GM21423 (cell line): ENCODE measurements around the gene NLRC5.
"Not testable (repeated sequence)": the region's sequence is repeated elsewhere in the genome, so short reads cannot be mapped to it uniquely, and the experiment has no call there.

ENCODE experiments used
- ATAC-seq: cut with Tn5 transposase; IDR thresholded peaks from one replicate; pipeline ENCODE4 v1.9.1; 2021; ENCODE audit warnings: mild to moderate bottlenecking, moderate library complexity; ENCODE audit not compliant: unreplicated experiment

The NLRC5 gene

GRCh38 chr16:56998352-56998751 is 9.0 kb downstream of the NLRC5 start:
- no peak for ATAC-seq

- no peak for ATAC-seq
These were observed 9.5 kb downstream of the NLRC5 start for GRCh38 chr16:56998861-56999260.

- ATAC-seq, result no peak
These were observed 10.3 kb downstream of the NLRC5 start for GRCh38 chr16:56999409-57000270.

- ATAC-seq, result peak; percentile 55
These were observed 11.1 kb downstream of the NLRC5 start for GRCh38 chr16:57000271-57001025.

- no peak for ATAC-seq
These were observed 11.8 kb downstream of the NLRC5 start for GRCh38 chr16:57001026-57001679.

GRCh38 chr16:57003439-57004386 is 14.4 kb downstream of the NLRC5 start:
- no peak for ATAC-seq

GRCh38 chr16:57004387-57005250 is 15.3 kb downstream of the NLRC5 start:
- ATAC-seq, result no peak

- not testable (repeated sequence) for ATAC-seq
These were observed 16.2 kb downstream of the NLRC5 start for GRCh38 chr16:57005597-57005996.

GRCh38 chr16:57007050-57007449 is 17.7 kb downstream of the NLRC5 start:
- no peak for ATAC-seq

GRCh38 chr16:57007530-57007929 is 18.2 kb downstream of the NLRC5 start:
- no peak for ATAC-seq

- ATAC-seq, result no peak
These were observed 19.1 kb downstream of the NLRC5 start for GRCh38 chr16:57008440-57008839.

- ATAC-seq, result no peak
These were observed 20.4 kb downstream of the NLRC5 start for GRCh38 chr16:57009643-57010170.

- ATAC-seq, result no peak
These were observed 23.0 kb downstream of the NLRC5 start for GRCh38 chr16:57012353-57012752.

- no peak for ATAC-seq
These were observed 23.9 kb downstream of the NLRC5 start for GRCh38 chr16:57013229-57013628.

GRCh38 chr16:57013902-57014301 is 24.5 kb downstream of the NLRC5 start:
- no peak for ATAC-seq

- no peak for ATAC-seq
These were observed 26.9 kb downstream of the NLRC5 start for GRCh38 chr16:57016301-57016700.

- no peak for ATAC-seq
These were observed 27.5 kb downstream of the NLRC5 start for GRCh38 chr16:57016831-57017230.

- no peak for ATAC-seq
These were observed 27.9 kb downstream of the NLRC5 start for GRCh38 chr16:57017251-57017650.

- no peak for ATAC-seq
These were observed 30.4 kb downstream of the NLRC5 start for GRCh38 chr16:57019746-57020145.
